ENCODE measurements around the gene ALAS1.

- TF ChIP-seq POLR2A (IDR thresholded peaks at IDR 0.05): no peak
- no peak for TF ChIP-seq CTCF (IDR thresholded peaks at IDR 0.05)
These were observed 29.8 kb downstream of the ALAS1 start for GRCh38 chr3:52227766-52228165.
